D341Med (cell line): Measurements from ENCODE around the gene DNAAF8.
A peak's percentile ranks its signal among the peaks of the same experiment; 100 is the strongest.
"Not testable (repeated sequence)": the region's sequence is repeated elsewhere in the genome, so short reads cannot be mapped to it uniquely, and the experiment has no call there.

Experiments
- DNase-seq: peaks from one replicate; pipeline ENCODE4 v3.0.0; 2012; ENCODE audit warnings: low spot score

DNAAF8 gene

DNA sequence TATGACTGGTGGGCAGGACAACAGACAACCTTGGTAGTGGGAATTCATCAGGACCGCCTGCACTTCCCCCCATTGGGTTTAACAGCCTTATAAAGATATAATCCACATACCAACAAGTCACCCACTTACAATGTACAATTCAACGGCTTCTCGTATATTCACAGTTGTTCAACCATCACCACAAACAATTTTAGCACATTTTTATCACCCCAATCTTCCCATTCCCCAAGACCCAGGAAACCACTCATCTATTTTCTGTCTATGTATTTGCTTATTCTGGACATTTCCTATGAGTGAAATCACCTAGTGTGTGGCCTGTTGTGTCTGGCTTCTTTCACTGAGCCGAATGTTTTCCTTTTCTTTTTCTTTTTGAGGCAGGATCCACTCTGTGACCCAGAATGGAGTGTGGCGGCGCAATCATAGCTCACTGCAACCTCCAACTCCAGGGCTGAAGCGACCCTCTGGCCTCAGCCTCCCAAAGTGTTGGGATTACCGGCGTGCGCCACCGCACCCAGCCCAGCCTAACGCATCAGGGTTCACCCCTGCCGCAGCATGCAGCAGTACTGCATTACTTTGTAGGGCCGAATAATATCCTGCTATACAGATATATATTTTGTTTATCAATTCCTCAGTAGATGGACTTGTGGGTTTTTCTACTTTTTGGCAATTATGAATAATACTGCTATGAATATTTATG lies 11.1 kb upstream of the DNAAF8 start:
- DNase-seq, result no peak

DNA sequence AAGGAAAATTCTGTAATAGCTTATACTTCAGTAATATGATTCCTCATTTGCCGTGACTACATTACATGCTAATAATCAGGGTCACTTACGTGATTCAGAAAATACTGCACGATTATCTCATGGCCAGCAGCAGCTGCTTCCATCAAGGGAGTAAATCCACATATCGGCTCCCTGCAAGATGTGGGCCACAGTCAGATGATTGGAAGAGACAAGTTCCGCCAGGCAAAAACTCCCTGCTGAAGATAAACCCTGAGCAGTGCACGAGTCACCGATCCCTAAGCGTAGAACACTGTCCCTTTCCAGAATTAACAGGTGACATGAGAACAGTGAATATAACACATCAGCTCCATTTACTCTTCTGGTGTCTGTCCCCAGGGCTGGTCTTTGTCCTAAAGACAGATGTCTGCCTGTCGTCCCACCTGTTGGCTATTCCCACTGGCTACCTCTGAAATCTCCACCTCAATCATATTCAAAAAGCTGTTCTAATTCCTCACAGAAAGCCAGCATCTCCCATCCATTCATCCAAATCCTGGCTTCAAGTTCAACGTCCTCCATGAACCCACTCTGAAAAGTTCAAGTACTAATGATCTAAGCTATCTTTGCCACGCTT lies 9.6 kb upstream of the DNAAF8 start:
- DNase-seq, result no peak

DNA sequence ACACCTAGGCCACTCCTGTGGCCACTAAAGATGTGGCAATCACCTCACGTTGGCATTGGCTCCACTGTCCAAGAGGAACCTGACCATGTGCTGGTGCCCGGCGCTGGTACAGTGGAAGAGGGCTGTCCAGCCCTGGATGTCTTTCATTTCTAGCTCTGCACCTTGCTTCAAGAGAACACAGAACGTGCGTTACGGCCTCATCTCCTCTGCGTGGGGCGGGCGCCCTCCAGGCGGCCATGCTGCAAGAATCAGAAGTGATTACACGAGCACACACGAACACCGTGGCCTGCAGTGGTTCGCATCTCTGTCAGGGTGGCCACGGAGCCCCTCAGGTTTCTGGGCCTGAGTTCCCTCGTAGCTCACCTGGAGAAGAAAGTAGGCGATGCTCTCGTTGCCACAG lies 7.7 kb upstream of the DNAAF8 start:
- DNase-seq, result peak; percentile 8

DNA sequence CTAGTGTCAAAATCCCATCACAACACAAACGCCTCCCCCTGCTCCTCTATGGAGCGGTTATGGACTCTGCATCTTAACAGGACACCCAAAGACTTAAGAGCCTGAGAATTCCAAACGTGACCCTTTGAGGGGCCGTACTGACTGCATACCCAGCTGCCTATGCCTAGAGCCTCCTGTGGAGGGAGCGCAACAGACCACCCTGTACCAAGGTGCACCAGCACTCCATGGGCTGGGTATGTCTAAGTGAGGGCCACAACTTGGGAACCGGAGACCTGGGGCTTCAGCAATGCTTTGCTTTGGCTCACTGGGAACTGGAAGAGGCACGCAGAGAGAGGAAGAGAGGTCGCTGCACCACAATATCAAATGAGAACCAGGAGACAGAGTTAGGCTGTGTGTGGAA lies 5.7 kb upstream of the DNAAF8 start:
- no peak for DNase-seq

DNA sequence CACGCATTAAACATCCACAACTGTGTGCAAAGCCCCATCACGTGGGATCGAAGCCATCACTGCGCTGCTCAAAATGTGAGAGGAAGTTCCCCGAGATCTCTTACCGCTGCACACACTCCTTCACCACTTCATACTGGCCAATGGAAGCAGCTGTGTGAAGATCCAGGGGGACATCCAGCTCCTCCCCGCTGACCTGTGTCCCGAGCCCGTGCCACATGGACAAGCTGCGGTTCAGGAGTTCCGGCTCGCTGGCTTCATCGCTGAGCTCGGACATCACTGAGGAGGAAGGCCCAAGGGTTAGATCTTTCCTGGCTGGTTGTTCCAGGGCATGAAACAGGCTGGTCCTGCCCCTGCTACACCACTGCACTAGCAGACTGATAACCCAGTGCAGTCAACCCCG lies 4.5 kb upstream of the DNAAF8 start:
- DNase-seq, result no peak

DNA sequence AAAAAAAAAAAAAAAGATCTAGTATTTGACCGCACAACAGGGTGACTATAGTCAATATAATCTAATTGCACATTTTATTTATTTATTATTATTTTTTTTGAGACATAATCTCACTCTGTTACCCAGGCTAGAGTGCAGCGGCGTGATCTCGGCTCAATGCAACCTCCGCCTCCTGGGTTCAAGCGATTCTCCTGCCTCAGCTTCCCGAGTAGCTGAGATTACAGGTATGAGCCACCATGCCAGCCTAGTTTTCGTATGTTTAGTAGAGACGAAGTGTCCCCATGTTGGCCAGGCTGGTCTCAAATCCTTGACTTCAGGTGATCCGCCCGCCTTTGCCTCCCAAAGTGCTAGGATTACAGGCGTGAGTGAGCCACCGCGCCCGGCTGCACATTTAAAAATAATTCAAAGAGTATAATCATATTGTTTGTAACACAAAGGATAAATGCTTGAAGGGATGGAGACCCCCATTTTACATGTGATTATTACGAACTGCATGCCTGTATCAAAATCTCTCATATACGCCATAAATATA lies 1.1 kb upstream of the DNAAF8 start:
- no peak for DNase-seq

DNA sequence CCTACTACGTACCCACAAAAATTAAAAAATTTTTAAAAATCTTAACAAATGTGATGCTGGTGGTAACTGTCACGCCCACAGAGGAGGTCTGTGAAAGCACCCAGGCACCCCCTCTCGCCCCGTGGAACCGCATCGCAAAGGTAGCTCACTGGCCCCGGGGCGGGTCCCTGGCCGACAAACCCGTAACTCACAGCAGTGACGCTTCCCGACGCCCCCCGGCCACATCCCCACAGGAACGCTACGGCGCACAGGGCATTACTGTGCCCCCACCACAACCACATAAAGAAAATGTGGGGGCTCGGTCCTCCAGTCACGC lies 632 bp upstream of the DNAAF8 start:
- no peak for DNase-seq

DNA sequence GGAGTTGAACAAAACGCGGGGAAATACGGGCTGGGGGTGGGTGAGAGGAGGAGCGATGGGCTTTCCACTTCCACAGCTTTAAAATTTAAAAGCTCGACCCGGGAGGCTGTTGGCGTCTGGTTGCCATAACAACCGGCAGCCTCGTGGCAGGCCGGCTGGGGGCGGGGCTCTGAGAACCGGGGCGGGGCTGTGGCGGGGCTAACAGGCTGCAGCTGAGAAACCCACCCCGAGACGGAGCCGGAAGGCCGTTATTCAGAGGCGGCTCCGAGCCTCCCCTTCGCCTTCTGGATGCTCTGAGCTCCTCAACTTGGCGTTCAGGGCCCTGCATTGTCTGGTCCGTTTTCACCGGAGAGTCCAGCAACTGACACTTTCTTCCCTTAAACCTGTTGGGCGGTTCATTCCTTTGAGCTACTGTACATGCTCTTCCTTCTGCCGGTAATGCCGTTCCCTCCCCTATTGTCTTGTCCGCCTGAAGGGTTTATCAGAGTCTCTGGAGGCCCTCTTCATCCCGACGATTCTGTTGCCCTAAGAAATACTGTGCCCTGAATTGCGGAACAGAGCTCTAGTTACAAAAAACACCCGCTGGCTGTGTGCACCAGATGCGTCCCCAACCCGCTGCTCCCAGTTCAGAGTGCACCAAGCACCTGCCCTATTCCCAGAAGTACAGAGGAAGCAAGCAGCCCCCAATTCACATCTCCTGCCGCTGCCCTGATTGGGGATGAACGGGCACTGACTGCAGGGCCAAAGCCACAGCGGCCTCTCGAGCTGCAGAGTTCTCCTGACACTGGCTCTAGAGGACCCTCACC lies 596 bp downstream of the DNAAF8 start:
- peak; percentile 94 for DNase-seq

DNA sequence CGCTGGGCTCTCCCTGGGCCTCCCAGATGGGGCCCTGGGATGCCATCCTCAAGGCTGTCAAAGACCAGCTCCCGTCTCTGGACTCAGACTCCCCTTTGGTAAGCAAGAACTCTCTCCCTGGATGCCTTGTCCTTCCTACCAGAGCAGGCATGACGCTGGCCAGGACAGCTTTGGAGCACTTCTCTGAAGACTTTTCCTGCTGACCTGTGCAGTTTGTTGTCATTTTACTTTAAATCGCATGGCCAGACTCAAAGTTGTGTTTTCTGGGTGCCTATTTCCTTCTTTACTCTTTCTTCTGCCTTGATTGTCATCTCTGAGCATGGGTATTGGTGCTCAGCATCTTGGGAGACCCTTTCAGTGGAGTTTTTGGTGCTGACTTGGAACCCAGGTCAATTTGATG lies 2.2 kb downstream of the DNAAF8 start:
- DNase-seq, result peak; percentile 8

DNA sequence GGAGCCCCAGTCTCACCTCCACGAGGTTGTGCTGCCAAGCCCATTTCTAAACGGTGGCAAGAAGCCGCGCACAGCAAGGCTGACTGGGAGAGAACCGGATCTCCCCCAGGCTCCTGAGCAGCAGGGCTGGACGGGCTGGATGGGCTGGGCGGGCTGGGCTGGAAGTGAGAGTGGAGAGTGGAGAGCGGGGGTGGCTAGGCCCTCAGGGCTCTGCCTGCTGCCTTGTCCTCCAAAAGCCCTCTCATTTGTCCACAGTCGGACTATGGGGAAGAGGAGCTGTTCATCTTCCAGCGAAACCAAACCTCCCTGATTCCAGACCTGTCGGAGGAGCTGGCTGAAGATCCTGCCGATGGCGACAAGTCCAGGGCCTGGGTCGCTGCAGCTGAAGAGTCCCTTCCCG lies 3.2 kb downstream of the DNAAF8 start:
- no peak for DNase-seq

DNA sequence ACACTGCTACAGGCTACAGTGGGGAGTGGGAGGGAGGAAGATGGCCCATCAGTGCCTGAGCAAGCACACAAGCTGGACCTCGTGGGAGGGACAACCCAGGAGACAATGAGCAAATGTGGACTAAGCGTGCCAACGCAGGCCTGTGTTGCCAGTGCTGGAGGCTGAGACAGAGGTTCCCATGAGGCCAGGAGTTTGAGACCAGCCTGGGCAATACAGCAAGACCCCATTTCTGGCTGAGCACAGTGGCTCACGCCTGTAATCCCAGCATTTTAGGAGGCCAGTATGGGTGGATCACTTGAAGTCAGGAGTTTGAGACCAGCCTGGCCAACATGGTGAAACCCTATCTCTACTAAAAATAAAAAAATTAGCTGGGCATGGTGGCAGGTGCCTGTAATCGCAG lies 4.0 kb downstream of the DNAAF8 start:
- not testable (repeated sequence) for DNase-seq

DNA sequence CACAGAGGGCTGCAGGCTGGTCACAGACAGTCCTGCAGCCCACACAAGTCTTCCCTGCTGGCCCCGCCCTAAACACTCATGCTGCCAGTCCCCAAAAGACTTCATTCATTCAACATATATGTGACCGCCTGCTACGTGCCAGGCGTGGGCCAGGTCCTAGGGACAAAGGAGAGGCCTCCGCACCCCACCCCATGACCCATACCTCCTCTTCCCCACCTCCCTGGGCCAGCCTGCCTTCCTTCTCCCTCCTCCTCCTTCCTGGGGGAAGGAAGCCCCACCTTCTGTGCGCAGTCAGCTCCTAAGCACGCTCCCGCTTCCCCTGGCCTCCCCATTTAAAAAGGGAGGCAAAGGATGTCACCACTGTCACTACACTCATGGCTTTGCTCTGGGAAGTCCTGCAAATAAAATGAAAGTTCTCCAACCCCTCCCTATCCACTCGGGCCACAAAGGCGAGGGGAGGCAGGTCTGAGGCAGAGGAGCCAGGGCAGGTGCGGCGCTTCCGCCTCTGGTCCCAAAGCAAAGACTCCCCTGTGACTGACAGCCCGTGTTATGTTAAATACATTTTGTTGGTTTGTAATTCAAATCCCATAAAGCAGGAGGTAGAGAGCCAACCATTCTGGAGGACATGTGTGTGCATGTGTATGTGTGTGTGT lies 9.0 kb downstream of the DNAAF8 start:
- DNase-seq, result no peak

DNA sequence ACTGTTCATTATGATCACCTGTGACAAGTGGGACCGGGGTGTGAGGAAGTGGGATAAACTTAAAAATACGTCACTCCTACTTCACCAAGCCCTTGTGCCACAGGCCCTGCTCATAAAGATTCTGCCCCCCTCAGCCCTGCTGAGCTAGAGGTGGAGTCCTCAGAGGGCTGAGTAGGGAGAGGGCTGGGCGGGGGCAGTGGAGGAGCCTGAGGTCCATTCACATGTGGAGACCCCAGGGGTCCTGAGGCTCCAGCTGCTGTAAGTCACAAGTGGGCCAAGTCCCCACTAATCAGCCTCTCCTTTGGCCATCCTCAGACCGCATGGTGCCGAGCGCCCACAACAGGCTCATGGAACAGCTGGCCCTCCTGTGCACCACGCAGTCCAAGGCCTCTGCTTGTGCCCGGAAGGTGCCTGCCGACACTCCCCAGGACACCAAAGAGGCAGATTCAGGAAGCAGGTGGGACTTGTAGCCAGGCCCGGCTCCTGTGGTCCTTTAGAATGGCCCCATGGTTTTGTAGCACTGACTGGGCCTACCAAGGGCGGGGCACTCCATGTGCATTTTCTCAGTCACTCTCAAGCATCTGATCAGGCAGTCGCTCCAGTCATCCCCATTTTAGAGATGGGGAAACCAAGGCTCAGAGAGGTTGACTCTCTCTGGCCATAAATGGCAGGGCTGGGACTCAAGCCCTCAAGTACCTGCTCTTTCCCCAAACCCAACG lies 10.4 kb downstream of the DNAAF8 start:
- peak; percentile 22 for DNase-seq

DNA sequence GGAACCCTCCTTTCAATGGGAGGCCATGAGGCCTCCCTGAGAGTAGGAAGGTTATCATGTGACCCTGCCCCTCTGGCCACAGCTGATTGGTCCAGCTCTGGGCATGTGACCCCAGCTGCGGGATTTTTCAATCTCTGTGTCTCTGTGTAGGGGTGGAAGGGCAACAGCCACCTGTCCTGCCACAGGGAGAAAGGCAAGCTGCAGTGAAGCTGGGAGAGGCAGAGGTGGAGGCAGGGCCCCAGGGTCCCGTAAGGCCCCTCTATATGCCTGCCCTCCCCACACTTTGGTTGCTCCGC lies 10.9 kb downstream of the DNAAF8 start:
- no peak for DNase-seq

DNA sequence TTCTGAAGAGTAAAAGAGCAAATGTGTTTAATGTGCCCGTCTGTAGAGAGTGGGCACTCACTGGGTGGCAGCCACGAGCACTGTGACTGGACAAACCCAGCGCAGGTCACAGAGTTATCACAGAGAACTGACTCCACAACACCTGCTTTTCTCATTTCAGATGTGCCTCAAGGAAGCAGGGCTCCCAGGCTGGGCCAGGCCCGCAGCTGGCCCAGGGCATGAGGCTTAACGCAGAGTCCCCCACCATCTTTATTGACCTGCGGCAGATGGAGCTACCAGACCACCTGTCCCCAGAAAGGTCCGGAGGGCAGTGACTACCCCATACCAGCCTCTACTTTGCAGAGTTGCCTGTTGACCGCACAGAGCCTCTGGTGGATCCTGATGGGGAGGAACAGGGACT lies 11.9 kb downstream of the DNAAF8 start:
- no peak for DNase-seq

DNA sequence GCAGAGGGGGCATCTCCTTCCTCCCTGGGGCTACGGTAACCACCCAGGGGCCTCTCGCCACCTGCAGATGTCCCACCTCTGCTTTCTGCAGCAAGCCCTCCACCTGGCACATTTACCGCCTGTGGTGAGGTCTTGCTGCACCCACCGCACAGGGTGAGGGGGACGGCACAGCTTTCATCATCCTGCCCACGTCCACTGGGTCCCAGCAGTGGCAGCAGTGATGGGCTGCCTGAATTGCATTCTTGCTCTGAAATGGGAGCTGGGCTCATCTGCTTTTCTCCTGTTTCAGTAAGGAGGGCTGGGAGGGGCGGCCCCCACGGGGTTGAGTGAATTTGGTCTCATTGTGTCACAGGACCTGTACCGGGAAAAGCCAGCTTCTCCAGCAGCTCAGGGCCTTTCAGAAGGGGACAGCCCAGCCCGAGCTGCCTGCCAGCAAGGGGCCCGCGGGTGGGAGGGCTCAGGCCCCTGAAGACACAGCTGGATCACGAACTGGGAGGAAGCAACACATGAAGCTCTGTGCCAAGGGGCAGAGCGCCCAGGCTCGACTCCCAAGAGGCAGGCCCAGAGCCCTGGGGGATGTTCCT lies 12.7 kb downstream of the DNAAF8 start:
- peak; percentile 50 for DNase-seq

DNA sequence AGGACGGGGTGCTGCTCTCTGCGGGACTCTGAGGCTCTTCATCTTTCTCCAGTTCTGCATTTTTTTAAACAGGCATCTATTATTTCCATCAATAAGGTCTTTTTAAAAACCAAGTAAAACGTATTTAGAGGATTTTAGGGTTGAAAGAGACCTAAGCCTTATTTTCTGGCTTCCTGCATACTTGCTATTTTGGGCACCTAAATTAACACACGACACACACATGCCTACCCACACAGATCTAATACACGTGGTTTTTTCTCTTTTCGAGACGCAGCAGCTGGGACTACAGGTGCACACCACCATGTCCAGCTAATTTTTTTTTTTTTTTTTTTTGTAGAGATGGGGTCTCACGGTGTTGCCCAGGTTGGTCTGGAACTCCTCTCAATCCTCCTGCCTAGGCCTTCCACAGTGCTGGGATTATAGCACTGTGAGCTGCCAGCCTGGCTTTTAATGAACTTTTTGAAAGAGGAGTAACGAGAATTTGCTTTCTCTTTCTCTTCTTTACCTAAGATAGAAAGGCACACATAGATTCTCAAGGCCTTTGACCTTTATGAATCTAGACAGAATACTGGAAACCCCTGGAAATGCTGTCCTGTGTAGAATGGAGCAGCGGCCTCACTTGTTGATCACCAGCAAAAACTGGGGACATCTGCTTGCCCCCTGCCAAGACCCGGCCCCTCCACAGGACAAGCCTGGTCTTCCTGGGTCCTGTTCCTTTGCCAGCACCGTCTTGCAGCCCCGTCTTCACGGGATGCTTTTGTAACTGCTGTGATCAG lies 13.8 kb downstream of the DNAAF8 start:
- DNase-seq, result peak; percentile 3

DNA sequence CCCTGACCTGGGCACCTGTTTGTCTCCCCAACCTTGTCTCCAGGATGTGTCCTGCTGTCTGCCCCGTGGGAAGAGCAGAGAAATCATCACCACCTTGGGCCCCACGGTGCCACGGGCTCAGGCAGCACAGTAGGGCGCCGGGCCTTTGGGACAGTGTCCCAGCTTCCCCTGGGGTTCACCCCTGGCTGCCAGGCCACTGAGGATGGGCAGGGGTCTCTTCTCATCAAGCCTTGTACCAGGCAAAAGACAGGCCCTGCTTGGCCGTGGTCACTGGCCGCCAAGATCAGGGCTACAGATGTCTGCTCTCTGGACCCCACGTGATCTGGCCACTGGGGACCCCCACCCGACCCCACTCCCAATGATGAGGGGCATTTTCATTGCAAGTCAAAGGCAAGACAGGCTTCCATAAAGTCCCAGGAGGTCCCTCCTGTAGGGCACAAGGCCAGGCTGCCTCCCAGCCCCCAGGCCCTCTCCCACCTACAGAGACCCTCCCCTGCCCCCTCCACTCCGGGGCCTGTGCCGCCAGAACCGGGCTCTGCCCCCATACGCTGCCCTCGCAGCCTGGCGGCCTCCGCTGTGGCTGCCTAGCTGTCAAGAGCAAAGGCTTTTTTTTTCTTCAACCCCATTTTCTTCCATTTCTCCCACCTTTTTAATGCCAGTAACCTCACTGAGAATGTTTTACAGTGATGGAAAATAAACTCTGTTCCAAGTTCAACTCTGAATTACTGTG lies 14.5 kb downstream of the DNAAF8 start:
- DNase-seq, result peak; percentile 15

DNA sequence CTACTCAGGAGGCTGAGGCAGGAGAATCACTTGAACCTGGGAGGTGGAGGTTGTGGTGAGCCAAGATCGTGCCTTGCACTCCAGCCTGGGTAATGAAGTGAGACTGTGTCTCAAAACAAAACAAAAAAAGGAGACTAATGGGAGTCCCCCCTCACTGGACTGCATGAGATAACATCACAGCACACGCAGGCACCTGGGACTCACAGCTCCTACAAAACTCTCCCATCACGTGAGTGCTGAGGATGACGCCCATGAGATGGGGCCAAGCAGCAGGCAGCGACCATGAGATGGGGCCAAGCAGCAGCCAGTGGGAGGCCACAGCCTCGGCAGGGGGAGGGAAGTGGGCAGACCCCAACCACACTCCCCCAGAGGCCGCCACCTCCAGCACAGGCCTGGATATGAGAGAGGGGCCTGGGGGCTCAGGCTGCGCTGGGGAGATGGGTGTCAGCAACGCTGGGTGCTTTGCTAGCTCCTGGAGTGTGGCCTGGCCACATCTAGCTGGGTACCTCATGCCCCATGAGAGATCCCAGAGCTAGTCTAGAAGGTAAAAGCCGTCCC lies 15.4 kb downstream of the DNAAF8 start:
- DNase-seq, result peak; percentile 9

DNA sequence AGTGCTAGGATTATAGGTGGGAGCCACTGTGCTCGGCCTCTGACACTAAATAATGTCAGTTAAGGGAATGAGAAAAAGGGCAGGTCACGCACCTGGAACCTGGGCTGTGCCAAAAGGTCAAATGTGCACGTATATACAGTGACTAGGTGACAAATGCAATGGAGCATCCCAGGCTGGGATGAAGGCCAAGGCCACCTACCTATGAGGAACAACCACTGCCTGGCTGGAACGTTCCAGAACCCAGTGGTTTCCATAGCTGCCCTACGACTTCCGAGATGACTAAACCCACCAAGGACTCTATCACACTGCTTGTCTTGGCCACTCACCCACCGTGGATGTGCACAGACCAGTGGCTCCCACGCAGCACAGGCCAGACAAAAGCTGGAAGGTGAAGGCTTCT lies 16.6 kb downstream of the DNAAF8 start:
- DNase-seq, result peak; percentile 2
